GM18951 (cell line): ENCODE measurements around the gene KLHL26.

ENCODE experiments used
- POLR2A ChIP-seq: IDR thresholded peaks from 4 replicates; pipeline ENCODE4 v1.6.1; 2011; ENCODE audit warnings: mild to moderate bottlenecking; ENCODE audit not compliant: insufficient read length, insufficient read depth; ENCODE audit errors: extremely low read depth
- in situ Hi-C: fragments of 300-500 bp; cut with MboI; formaldehyde crosslinking; loops from one replicate; pipeline ENCODE4 v1.12.0; 2022; ENCODE audit warnings: low sequenced_read_pairs, mixed read lengths, inconsistent platforms; ENCODE audit not compliant: unreplicated experiment

The KLHL26 gene

GRCh38 chr19:18666317-18666716 lies 29.5 kb downstream of the KLHL26 start:
- in situ Hi-C loops: no loop called here
- TF ChIP-seq POLR2A: no peak

- TF ChIP-seq POLR2A: no peak
- in situ Hi-C loops: no loop called here
These were observed 30.0 kb downstream of the KLHL26 start for GRCh38 chr19:18666784-18667183.

GRCh38 chr19:18667531-18668251 lies 30.9 kb downstream of the KLHL26 start:
- TF ChIP-seq POLR2A: no peak
- in situ Hi-C loops: no loop called here

GRCh38 chr19:18668252-18668631 lies 31.4 kb downstream of the KLHL26 start:
- no peak for TF ChIP-seq POLR2A
- in situ Hi-C loops: no loop called here

GRCh38 chr19:18668744-18669523 lies 32.1 kb downstream of the KLHL26 start:
- in situ Hi-C loops: no loop called here
- no peak for TF ChIP-seq POLR2A

GRCh38 chr19:18669524-18669817 lies 32.6 kb downstream of the KLHL26 start:
- in situ Hi-C loops: no loop called here
- TF ChIP-seq POLR2A: no peak

GRCh38 chr19:18669883-18670282 lies 33.1 kb downstream of the KLHL26 start:
- in situ Hi-C loops: no loop called here

GRCh38 chr19:18670312-18670711 lies 33.5 kb downstream of the KLHL26 start:
- in situ Hi-C loops: no loop called here
- no peak for TF ChIP-seq POLR2A

More at GRCh38 chr19:18669883-18670282, 33.1 kb downstream of the KLHL26 start:
- no peak for TF ChIP-seq POLR2A

- TF ChIP-seq POLR2A: no peak
- in situ Hi-C loops: no loop called here
These were observed 34.6 kb downstream of the KLHL26 start for GRCh38 chr19:18671303-18672043.

GRCh38 chr19:18672044-18672451 lies 35.2 kb downstream of the KLHL26 start:
- in situ Hi-C loops: no loop called here
- TF ChIP-seq POLR2A: no peak

GRCh38 chr19:18672606-18673337 lies 35.9 kb downstream of the KLHL26 start:
- TF ChIP-seq POLR2A: no peak
- in situ Hi-C loops: no loop called here

GRCh38 chr19:18674616-18675015 lies 37.8 kb downstream of the KLHL26 start:
- no peak for TF ChIP-seq POLR2A
- in situ Hi-C loops: no loop called here

- in situ Hi-C loops: no loop called here
- TF ChIP-seq POLR2A: no peak
These were observed 39.0 kb downstream of the KLHL26 start for GRCh38 chr19:18675779-18676178.
